ENCODE results near the gene OR10A3.

DNA sequence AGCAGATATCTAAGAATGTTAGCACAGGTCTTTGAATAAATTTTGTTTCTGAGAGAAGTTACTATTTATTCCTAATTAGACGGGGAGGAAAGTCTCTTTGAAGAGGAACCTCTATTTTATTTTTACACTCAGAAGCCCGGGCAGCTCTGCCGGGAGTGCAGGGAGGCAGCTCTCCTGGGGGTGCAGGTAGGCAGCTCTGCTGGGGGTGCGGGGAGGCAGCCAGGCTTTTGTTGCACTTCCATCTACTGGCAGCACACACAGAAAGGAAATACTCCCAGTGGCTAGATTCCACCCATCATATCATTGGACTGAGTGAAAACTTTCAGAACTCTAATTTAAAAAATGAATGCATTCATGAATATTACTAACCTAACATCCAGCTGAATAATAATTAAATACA is 35.0 kb downstream of the OR10A3 start:
- TF ChIP-seq, protein P1, sequence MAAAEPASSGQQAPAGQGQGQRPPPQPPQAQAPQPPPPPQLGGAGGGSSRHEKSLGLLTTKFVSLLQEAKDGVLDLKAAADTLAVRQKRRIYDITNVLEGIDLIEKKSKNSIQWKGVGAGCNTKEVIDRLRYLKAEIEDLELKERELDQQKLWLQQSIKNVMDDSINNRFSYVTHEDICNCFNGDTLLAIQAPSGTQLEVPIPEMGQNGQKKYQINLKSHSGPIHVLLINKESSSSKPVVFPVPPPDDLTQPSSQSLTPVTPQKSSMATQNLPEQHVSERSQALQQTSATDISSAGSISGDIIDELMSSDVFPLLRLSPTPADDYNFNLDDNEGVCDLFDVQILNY (CRISPR knock-in tag; IDR thresholded peaks at IDR 0.05) = no peak
- TF ChIP-seq, protein P2, sequence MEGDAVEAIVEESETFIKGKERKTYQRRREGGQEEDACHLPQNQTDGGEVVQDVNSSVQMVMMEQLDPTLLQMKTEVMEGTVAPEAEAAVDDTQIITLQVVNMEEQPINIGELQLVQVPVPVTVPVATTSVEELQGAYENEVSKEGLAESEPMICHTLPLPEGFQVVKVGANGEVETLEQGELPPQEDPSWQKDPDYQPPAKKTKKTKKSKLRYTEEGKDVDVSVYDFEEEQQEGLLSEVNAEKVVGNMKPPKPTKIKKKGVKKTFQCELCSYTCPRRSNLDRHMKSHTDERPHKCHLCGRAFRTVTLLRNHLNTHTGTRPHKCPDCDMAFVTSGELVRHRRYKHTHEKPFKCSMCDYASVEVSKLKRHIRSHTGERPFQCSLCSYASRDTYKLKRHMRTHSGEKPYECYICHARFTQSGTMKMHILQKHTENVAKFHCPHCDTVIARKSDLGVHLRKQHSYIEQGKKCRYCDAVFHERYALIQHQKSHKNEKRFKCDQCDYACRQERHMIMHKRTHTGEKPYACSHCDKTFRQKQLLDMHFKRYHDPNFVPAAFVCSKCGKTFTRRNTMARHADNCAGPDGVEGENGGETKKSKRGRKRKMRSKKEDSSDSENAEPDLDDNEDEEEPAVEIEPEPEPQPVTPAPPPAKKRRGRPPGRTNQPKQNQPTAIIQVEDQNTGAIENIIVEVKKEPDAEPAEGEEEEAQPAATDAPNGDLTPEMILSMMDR (IDR thresholded peaks at IDR 0.05) = no peak
- no peak for TF ChIP-seq JAZF1 (CRISPR knock-in tag; IDR thresholded peaks at IDR 0.05)
- TF ChIP-seq, protein P3, sequence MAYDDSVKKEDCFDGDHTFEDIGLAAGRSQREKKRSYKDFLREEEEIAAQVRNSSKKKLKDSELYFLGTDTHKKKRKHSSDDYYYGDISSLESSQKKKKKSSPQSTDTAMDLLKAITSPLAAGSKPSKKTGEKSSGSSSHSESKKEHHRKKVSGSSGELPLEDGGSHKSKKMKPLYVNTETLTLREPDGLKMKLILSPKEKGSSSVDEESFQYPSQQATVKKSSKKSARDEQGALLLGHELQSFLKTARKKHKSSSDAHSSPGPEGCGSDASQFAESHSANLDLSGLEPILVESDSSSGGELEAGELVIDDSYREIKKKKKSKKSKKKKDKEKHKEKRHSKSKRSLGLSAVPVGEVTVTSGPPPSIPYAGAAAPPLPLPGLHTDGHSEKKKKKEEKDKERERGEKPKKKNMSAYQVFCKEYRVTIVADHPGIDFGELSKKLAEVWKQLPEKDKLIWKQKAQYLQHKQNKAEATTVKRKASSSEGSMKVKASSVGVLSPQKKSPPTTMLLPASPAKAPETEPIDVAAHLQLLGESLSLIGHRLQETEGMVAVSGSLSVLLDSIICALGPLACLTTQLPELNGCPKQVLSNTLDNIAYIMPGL (CRISPR knock-in tag; IDR thresholded peaks at IDR 0.05) = no peak

All from WTC11 (cell line).